SH-SY5Y (cell line): ENCODE measurements around the gene NUP188.

Source experiments
- GATA2 ChIP-seq: IDR thresholded peaks from 2 replicates; pipeline ENCODE4 v1.6.1; 2011; ENCODE audit warnings: mild to moderate bottlenecking, low read depth, low read length
- GATA3 ChIP-seq: IDR thresholded peaks from 2 replicates; pipeline ENCODE4 v1.6.1; 2011; ENCODE audit warnings: low read depth, mild to moderate bottlenecking, low read length, moderate library complexity

NUP188 gene

GRCh38 chr9:129023036-129023907 is 75.8 kb downstream of the NUP188 start:
- no peak for TF ChIP-seq GATA2
- no peak for TF ChIP-seq GATA3

GRCh38 chr9:129023908-129024233 is 76.4 kb downstream of the NUP188 start:
- TF ChIP-seq GATA2 (no peak), GATA3 (no peak)

- peak; percentile 100 for TF ChIP-seq GATA2
- TF ChIP-seq GATA3, result peak; percentile 90
Observed at GRCh38 chr9:129026442-129027223, 79.1 kb downstream of the NUP188 start.

GRCh38 chr9:129027224-129027684 is 79.8 kb downstream of the NUP188 start:
- TF ChIP-seq GATA3, result no peak
- TF ChIP-seq GATA2, result no peak

GRCh38 chr9:129027685-129028191 is 80.2 kb downstream of the NUP188 start:
- TF ChIP-seq GATA3, result no peak
- no peak for TF ChIP-seq GATA2

- no peak for TF ChIP-seq GATA3
- no peak for TF ChIP-seq GATA2
Observed at GRCh38 chr9:129028192-129028966, 80.9 kb downstream of the NUP188 start, which contains the start of gene SH3GLB2. TSS of gene SH3GLB2 (minus strand) at chr9:129028331. CDS start at chr9:129028154, 177 bp downstream.

- no peak for TF ChIP-seq GATA3
- TF ChIP-seq GATA2, result no peak
Observed at GRCh38 chr9:129030191-129030590, 82.7 kb downstream of the NUP188 start.

GRCh38 chr9:129031514-129031913 is 84.0 kb downstream of the NUP188 start:
- TF ChIP-seq GATA2 (no peak), GATA3 (no peak)

- TF ChIP-seq GATA3 (no peak), GATA2 (no peak)
Observed at GRCh38 chr9:129032541-129033159, 85.2 kb downstream of the NUP188 start.

GRCh38 chr9:129033216-129033615 is 85.7 kb downstream of the NUP188 start:
- no peak for TF ChIP-seq GATA2
- TF ChIP-seq GATA3, result no peak

GRCh38 chr9:129036241-129036922 is 88.9 kb downstream of the NUP188 start, which contains the start of gene MIGA2:
TSS of gene MIGA2 (plus strand) at chr9:129036626. CDS start at chr9:129040595, 3,969 bp downstream.
- TF ChIP-seq GATA2 (peak; percentile 52), GATA3 (no peak)

- TF ChIP-seq GATA3 (no peak), GATA2 (no peak)
Observed at GRCh38 chr9:129036923-129037766, 89.6 kb downstream of the NUP188 start.

GRCh38 chr9:129037767-129038098 is 90.2 kb downstream of the NUP188 start:
- TF ChIP-seq GATA2, result no peak
- TF ChIP-seq GATA3, result no peak
